Suprapubic skin (tissue), 4 donors: ENCODE measurements around the gene PROKR1.

ENCODE experiments used
- CTCF ChIP-seq, 2 donors: fragments of 200-600 bp in 1 of 2; fragments of 450-650 bp in 1 of 2; sonication (generic) in 1 of 2; IDR thresholded peaks; one replicate each; pipeline ENCODE4 v1.5.1; 2016 to 2019; ENCODE audit warnings: antibody characterized with exemption in 2 of 2, mild to moderate bottlenecking in 1 of 2, moderate library complexity in 1 of 2
- POLR2A ChIP-seq, 2 donors: fragments of 450-650 bp; IDR thresholded peaks; one replicate each; pipeline ENCODE4 v1.6.1; 2017; ENCODE audit warnings: antibody characterized with exemption in 2 of 2, mild to moderate bottlenecking in 2 of 2, moderate library complexity in 2 of 2
- POLR2AphosphoS5 ChIP-seq, 3 donors: sonication (generic); formaldehyde crosslinking; IDR thresholded peaks; one replicate each; pipeline ENCODE4 v1.6.1; 2017; ENCODE audit warnings: antibody characterized with exemption in 3 of 3

GRCh38 chr2:68594041-68594440 is 49.3 kb upstream of the PROKR1 start:
- TF ChIP-seq CTCF (IDR thresholded peaks at IDR 0.05) (no peak), POLR2A (IDR thresholded peaks at IDR 0.05) (no peak), POLR2AphosphoS5 (IDR thresholded peaks at IDR 0.05) (no peak)
